Mesothelial cell of epicardium (in vitro differentiated cells): ENCODE data around the gene PRKAA1. TPM values are rescaled to one million over a fixed set of nuclear protein-coding genes. Genes with fewer than 3 reads are reported as not detected.
A peak's percentile ranks its signal among the peaks of the same experiment; 100 is the strongest.

Source experiments
- DNase-seq, 2 experiments: peaks; one replicate each; pipeline ENCODE4 v3.0.0; 2021; ENCODE audit warnings: low spot score in 2 of 2; ENCODE audit not compliant: unreplicated experiment in 2 of 2
- H3K27ac Mint-ChIP-seq: 2 replicates; pipeline ENCODE4 v1.8.0; 2021; ENCODE audit warnings: mixed read lengths
- H3K27me3 Mint-ChIP-seq: 2 replicates; pipeline ENCODE4 v1.8.0; 2021; ENCODE audit warnings: low read depth, mixed read lengths
- H3K36me3 Mint-ChIP-seq: 2 replicates; pipeline ENCODE4 v1.8.0; 2021; ENCODE audit warnings: mixed read lengths
- H3K4me1 Mint-ChIP-seq: 2 replicates; pipeline ENCODE4 v1.8.0; 2021; ENCODE audit warnings: mixed read lengths
- H3K4me3 Mint-ChIP-seq: 2 replicates; pipeline ENCODE4 v1.8.0; 2021; ENCODE audit warnings: mild to moderate bottlenecking, moderate library complexity, mixed read lengths
- H3K9me3 Mint-ChIP-seq: 2 replicates; pipeline ENCODE4 v1.8.0; 2021; ENCODE audit warnings: mixed read lengths
- total RNA-seq: library from RNA; stranded (reverse); gene quantifications from 3 replicates; pipeline ENCODE4 v1.2.1, GENCODE V29; 2021
- TF ChIP-seq, protein P1 (sequence below): fragments of 200-600 bp; sonication (generic); IDR thresholded peaks from one replicate; pipeline ENCODE4 v1.5.0; 2021; ENCODE audit warnings: antibody characterized with exemption; ENCODE audit not compliant: unreplicated experiment

PRKAA1 gene
- total RNA-seq, 1 donor from 2014 or later, result 60.4 TPM

DNA sequence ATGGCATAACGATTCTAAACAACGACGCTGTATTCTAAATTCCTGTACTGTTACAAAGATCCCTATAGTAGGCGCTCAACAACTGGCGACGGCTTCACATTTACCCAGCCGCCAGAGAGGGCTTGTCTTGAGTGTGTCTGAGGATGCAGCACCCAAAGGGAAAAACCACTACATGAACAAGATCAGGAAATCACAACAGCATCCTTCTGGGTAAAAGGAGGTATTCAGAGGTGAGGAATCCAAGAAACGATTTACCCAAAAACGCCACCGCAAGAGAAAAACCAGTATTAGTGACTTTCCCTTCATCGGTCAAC is 43.1 kb downstream of the PRKAA1 start:
- H3K4me3 Mint-ChIP-seq, result no peak overlapping the region
- H3K4me1 Mint-ChIP-seq, result peaks cover 2% of the 10 kb centered on the region
- DNase-seq, result peak in 1 of 2 experiments; percentile 54
- peaks cover 26% of the 10 kb centered on the region for H3K36me3 Mint-ChIP-seq
- peaks cover 18% of the 10 kb centered on the region for H3K9me3 Mint-ChIP-seq
- H3K27me3 Mint-ChIP-seq, result no peaks in the 10 kb centered on the region
- H3K27ac Mint-ChIP-seq, result no peak overlapping the region
- TF ChIP-seq, protein P1, sequence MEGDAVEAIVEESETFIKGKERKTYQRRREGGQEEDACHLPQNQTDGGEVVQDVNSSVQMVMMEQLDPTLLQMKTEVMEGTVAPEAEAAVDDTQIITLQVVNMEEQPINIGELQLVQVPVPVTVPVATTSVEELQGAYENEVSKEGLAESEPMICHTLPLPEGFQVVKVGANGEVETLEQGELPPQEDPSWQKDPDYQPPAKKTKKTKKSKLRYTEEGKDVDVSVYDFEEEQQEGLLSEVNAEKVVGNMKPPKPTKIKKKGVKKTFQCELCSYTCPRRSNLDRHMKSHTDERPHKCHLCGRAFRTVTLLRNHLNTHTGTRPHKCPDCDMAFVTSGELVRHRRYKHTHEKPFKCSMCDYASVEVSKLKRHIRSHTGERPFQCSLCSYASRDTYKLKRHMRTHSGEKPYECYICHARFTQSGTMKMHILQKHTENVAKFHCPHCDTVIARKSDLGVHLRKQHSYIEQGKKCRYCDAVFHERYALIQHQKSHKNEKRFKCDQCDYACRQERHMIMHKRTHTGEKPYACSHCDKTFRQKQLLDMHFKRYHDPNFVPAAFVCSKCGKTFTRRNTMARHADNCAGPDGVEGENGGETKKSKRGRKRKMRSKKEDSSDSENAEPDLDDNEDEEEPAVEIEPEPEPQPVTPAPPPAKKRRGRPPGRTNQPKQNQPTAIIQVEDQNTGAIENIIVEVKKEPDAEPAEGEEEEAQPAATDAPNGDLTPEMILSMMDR, result no peak

DNA sequence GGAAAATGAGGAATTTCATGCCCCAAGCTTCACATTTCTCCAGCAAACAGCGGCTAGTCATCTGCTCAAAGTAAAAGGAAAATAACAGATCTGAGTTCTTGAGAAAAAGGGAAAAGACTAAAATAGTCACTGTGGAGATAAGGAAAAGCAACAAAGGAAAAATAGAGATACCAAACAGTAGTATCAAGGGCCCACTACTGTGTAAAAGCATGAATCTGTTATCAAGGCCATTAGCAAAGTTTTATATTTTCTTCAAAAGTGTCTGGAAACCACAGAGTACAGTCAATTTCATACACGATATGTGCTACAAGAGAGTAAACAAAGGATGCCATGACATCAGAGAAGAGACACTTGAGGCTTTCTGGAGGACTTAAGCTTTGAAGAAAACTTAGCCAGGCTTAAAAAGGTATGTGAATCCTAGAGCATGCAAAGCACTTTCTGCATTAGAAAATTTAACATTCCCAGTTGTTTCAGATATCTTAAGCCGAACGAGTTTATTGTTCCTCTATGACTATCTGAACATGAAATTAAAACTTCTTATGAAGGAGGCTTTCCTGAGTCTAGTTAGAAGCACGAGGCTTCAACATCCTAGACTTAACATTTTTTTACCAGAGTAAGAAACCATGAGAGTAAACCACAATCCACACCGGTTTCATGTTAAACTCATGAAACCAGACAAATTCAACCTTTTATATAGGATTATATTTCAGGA is 43.6 kb downstream of the PRKAA1 start:
- Mint-ChIP-seq H3K36me3 (peaks cover 26% of the 10 kb centered on the region), H3K4me1 (peaks cover 2% of the 10 kb centered on the region), H3K27me3 (no peaks in the 10 kb centered on the region), H3K27ac (no peak overlapping the region), H3K4me3 (no peak overlapping the region), H3K9me3 (peaks cover 18% of the 10 kb centered on the region)
- TF ChIP-seq, protein P1, result no peak
- no peak for DNase-seq

DNA sequence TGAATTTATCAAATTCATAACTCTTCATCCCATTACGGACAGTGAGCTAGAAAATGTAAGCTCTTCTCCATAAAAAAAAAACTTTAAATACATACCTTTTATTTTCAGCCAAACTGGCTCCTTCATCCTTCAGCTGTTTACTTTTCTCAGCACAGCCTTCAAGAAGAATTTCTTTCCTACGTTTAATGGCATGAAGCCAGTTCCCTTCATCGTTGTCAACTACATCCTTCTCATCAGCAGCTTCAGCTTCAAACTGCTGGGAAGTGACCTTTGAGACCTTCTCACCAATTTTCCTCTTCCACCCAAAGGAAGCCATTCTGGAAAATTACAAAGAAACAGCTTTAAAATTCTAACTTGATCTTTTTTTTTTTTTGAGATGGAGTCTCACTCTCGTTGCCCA is 51.5 kb downstream of the PRKAA1 start:
- Mint-ChIP-seq H3K9me3 (peaks cover 11% of the 10 kb centered on the region), H3K4me1 (peaks cover 7% of the 10 kb centered on the region), H3K36me3 (peaks cover 29% of the 10 kb centered on the region), H3K27me3 (no peaks in the 10 kb centered on the region), H3K27ac (no peak overlapping the region), H3K4me3 (no peak overlapping the region)
- no peak for DNase-seq
- TF ChIP-seq, protein P1, result no peak

DNA sequence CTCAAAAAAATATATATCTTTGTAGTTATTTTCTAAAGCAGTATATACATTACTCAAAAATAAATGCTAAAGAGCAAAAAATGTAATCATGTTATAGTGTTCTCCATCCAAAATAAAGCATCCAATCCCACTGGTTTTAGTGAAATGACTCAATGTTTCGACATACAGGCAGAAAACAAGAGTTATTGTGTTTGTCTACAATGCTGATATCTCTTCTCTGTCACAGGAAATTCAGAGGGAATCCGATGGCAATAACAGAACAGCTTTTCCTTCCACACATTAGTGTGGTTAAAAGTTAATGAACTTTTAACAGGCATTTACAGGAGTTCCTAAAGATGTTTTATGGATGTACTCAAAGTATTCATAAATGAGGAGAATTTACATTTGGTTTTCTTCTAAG is 54.4 kb downstream of the PRKAA1 start:
- TF ChIP-seq, protein P1, result no peak
- Mint-ChIP-seq H3K36me3 (peaks cover 38% of the 10 kb centered on the region), H3K4me3 (no peak overlapping the region), H3K9me3 (peaks cover 18% of the 10 kb centered on the region), H3K4me1 (peaks cover 6% of the 10 kb centered on the region), H3K27me3 (no peaks in the 10 kb centered on the region), H3K27ac (no peak overlapping the region)
- DNase-seq, result no peak

DNA sequence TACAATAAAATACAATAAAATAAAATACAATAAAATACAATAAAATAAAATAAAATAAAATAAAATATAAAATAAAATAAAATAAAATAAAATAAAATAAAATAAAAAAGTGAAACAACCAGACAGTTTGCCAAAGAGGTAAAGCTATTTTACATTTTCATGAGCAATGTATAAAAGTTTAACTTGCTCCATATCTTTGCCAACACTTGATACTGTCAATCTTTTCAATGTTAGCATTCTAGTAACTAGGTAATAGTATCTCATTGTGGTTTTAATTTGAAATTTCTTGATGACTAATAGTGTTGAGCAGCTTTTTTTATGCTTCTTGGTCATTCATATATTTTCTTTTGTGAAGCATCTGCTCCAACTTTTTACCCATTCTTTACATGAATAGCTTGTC is 59.7 kb downstream of the PRKAA1 start:
- TF ChIP-seq, protein P1, result no peak
- Mint-ChIP-seq H3K4me3 (no peak overlapping the region), H3K36me3 (peaks cover 38% of the 10 kb centered on the region), H3K4me1 (peaks cover 21% of the 10 kb centered on the region), H3K27me3 (no peaks in the 10 kb centered on the region), H3K27ac (no peak overlapping the region), H3K9me3 (peaks cover 20% of the 10 kb centered on the region)
- no peak for DNase-seq
